GM12864 (cell line): ENCODE data around the gene CERS6.

ENCODE experiments used
- DNase-seq: peaks from one replicate; pipeline ENCODE4 v3.0.0-alpha.2; 2011; ENCODE audit warnings: low read depth
- H3K4me3 ChIP-seq: 2 replicates; pipeline ENCODE4 v1.5.1; 2011; ENCODE audit warnings: mild to moderate bottlenecking, low read depth, low read length, control low read depth
- CTCF ChIP-seq: IDR thresholded peaks from 2 replicates; pipeline ENCODE4 v1.5.1; 2011; ENCODE audit warnings: low read depth, mild to moderate bottlenecking, moderate library complexity, low read length, control low read depth, inconsistent platforms; ENCODE audit errors: missing control alignments

Gene CERS6

GRCh38 chr2:168445960-168446359 lies 10.1 kb upstream of the CERS6 start:
- TF ChIP-seq CTCF, result no peak
- H3K4me3 ChIP-seq, result no peak overlapping the region
- DNase-seq, result no peak

GRCh38 chr2:168448980-168449379 lies 7.1 kb upstream of the CERS6 start:
- TF ChIP-seq CTCF, result no peak
- no peak for DNase-seq
- no peak overlapping the region for H3K4me3 ChIP-seq

GRCh38 chr2:168449419-168449818 lies 6.7 kb upstream of the CERS6 start:
- TF ChIP-seq CTCF, result no peak
- no peak for DNase-seq
- H3K4me3 ChIP-seq, result no peak overlapping the region

- no peak for TF ChIP-seq CTCF
- no peak overlapping the region for H3K4me3 ChIP-seq
- no peak for DNase-seq
Measured at GRCh38 chr2:168450171-168450570, 5.9 kb upstream of the CERS6 start.

GRCh38 chr2:168450732-168451131 lies 5.3 kb upstream of the CERS6 start:
- H3K4me3 ChIP-seq, result no peak overlapping the region
- no peak for DNase-seq
- no peak for TF ChIP-seq CTCF

- no peak for TF ChIP-seq CTCF
Measured at GRCh38 chr2:168452781-168453180, 3.3 kb upstream of the CERS6 start.

GRCh38 chr2:168453404-168453803 lies 2.7 kb upstream of the CERS6 start:
- no peak for TF ChIP-seq CTCF
- H3K4me3 ChIP-seq, result no peak overlapping the region
- DNase-seq, result no peak

More at GRCh38 chr2:168452781-168453180, 3.3 kb upstream of the CERS6 start:
- no peak overlapping the region for H3K4me3 ChIP-seq
- DNase-seq, result no peak
